ENCODE results near the gene MED15. TPM values are rescaled to one million over a fixed set of nuclear protein-coding genes. Genes with fewer than 3 reads are reported as not detected.

The MED15 gene
- total RNA-seq, 1 donor from 2014 or later = 84.5 TPM

DNA sequence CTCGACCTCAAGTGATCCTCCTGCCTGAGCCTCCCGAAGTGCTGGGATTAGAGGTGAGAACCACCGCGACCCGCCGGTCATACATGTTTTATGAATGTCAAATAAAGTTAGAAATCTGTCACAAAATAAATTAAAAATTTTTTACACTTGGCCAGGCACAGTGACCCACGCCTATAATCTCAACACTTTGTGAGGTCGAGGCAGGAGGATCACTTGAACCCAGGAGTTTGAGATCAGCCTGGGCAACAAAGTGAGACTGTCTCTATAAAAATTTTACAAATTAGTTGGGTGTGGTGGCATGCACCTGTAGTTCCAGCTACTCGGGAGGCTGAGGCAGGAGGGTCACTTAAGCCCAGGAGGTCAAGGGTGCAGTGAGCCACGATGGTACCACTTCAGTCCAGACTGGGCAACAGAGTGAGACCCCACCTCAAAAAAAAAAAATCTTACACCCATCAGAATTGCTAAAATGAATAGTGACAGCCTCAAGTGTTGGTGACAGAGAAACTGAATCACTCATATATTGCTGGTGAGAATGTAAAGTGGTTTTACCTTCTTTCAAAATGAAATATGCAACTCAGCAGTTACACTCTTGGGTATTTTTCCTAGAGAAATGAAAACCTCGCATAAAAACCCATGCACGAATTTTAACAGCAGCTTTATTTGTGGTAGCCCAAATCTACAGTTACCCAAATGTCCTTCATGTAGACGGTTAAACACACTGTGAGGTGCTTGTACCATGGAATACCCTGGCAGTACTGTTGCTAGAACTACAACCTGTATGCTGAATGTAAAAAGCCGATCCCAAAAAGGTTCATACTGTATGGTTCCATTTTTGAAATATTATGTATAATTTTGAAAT lies 55.4 kb downstream of the MED15 start:
- TF ChIP-seq, protein P1, sequence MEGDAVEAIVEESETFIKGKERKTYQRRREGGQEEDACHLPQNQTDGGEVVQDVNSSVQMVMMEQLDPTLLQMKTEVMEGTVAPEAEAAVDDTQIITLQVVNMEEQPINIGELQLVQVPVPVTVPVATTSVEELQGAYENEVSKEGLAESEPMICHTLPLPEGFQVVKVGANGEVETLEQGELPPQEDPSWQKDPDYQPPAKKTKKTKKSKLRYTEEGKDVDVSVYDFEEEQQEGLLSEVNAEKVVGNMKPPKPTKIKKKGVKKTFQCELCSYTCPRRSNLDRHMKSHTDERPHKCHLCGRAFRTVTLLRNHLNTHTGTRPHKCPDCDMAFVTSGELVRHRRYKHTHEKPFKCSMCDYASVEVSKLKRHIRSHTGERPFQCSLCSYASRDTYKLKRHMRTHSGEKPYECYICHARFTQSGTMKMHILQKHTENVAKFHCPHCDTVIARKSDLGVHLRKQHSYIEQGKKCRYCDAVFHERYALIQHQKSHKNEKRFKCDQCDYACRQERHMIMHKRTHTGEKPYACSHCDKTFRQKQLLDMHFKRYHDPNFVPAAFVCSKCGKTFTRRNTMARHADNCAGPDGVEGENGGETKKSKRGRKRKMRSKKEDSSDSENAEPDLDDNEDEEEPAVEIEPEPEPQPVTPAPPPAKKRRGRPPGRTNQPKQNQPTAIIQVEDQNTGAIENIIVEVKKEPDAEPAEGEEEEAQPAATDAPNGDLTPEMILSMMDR (conservative IDR thresholded peaks at IDR 0.05) = no peak
- Mint-ChIP-seq H3K9me3 (peaks cover 11% of the 10 kb centered on the region), H3K4me1 (peaks cover 4% of the 10 kb centered on the region), H3K36me3 (ENCODE audit: low read depth) (peaks cover 30% of the 10 kb centered on the region), H3K4me3 (no peak overlapping the region), H3K27me3 (ENCODE audit: low read depth) (no peaks in the 10 kb centered on the region), H3K27ac (ENCODE audit: unreplicated experiment) (no peak overlapping the region)
- no peak for DNase-seq (ENCODE audit: low read depth, low spot score)

DNA sequence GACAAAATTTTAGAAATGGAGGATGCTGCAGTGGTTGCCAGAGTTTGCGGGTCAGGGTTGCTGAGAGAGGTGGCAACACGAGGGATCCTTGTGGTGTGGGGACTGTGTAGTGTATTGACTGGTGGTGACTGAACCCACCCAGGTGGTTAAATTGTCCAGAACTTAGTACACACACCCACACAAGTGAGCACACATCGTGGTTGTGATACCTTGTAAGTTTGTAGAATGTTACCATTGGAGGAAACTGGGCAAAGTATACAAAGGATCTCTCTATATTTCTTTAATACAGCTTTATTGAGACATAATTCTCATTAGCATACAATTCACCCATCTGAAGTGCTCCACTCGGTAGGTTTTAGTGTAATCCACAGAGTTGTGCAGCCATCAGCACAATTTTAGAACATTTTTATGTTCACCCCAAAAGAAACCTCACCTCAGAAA lies 56.1 kb downstream of the MED15 start:
- Mint-ChIP-seq H3K27ac (ENCODE audit: unreplicated experiment) (no peak overlapping the region), H3K4me1 (peaks cover 4% of the 10 kb centered on the region), H3K36me3 (ENCODE audit: low read depth) (peaks cover 25% of the 10 kb centered on the region), H3K9me3 (peaks cover 11% of the 10 kb centered on the region), H3K4me3 (no peak overlapping the region), H3K27me3 (ENCODE audit: low read depth) (no peaks in the 10 kb centered on the region)
- DNase-seq (ENCODE audit: low read depth, low spot score) = no peak
- TF ChIP-seq, protein P1 (conservative IDR thresholded peaks at IDR 0.05) = no peak

DNA sequence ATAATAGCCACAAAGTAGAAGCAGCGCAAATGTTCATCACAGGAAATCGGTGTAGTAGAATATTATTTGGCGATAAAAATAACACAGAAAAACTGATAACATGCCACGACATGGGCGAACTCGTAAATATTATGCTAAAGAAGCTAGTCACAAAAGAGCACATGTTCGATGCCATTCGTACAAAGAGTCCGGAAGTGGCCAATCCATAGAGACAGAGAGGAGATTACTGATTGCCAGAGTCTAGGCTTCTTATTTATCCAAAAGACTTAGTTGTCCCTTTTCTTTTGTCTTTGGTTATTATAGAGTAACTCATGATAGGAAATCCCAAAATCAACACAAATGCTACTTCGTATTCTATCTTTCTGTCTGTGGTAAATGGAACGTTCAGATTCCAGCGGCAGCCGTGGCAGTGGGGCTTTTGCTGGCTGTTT lies 56.5 kb downstream of the MED15 start:
- Mint-ChIP-seq H3K27me3 (ENCODE audit: low read depth) (no peaks in the 10 kb centered on the region), H3K36me3 (ENCODE audit: low read depth) (peaks cover 20% of the 10 kb centered on the region), H3K4me1 (peaks cover 4% of the 10 kb centered on the region), H3K4me3 (no peak overlapping the region), H3K27ac (ENCODE audit: unreplicated experiment) (no peak overlapping the region), H3K9me3 (peaks cover 6% of the 10 kb centered on the region)
- no peak for DNase-seq (ENCODE audit: low read depth, low spot score)
- TF ChIP-seq, protein P1 (conservative IDR thresholded peaks at IDR 0.05) = no peak

DNA sequence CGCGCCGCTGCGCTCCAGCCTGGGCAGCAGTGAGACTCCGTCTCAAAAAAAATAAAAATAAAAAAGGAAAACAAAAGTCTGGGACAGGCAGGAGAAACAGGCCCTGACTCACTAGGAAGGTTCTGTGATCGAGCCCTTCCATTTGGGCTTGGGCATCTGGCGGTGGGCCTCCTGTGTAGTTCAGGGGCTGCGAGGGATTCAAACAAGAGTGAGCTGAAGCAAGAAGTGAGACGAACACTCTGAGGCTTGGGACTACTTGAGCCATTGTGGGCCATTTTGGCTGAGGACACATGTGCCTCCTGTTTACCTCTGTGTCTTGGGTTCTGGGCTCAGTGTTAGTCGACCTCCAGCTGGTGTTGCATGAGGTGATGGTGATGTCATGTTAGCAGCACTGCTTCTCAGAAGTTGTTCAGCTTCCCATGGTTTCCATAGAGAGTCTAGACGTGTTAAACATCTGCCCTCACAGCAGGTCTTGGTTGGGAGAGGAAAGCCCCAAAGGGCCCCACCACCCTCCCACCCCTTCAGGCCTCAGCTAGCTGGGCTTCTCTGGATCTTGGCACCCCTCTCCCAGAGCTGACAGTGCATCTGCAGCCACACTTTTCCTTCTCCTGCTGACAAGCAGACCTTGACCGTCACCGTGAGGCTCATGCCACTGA lies 57.8 kb downstream of the MED15 start:
- no peak overlapping the region for H3K27ac Mint-ChIP-seq (ENCODE audit: unreplicated experiment)

DNA sequence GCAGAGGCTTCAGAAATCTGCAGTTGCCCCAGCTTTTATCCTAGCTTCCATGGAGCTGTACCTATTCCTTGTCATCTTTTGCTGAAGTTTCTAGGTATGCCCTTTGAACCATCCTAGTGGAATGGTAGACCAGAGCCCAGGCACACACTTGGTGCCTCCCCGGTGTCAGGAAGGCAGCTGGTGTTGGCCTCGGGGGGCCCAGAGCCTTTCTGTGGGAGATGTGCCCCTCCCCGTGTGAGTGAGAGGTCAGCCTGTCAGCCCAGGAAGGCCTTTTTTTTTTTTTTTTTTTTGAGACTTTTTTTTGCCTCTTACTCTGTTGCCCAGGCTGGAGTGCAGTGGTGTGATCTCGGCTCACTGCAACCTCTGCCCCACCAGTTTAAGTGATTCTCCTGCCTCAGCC lies 58.4 kb downstream of the MED15 start:
- no peak overlapping the region for H3K27ac Mint-ChIP-seq (ENCODE audit: unreplicated experiment)
- peaks cover 10% of the 10 kb centered on the region for H3K36me3 Mint-ChIP-seq (ENCODE audit: low read depth)
- peaks cover 4% of the 10 kb centered on the region for H3K4me1 Mint-ChIP-seq

More for the DNA sequence above, 57.8 kb downstream of the MED15 start:
- H3K4me3 Mint-ChIP-seq = no peak overlapping the region
- no peak for DNase-seq (ENCODE audit: low read depth, low spot score)
- peaks cover 10% of the 10 kb centered on the region for H3K36me3 Mint-ChIP-seq (ENCODE audit: low read depth)
- H3K9me3 Mint-ChIP-seq = no peaks in the 10 kb centered on the region
- TF ChIP-seq, protein P1 (conservative IDR thresholded peaks at IDR 0.05) = no peak
- H3K4me1 Mint-ChIP-seq = peaks cover 4% of the 10 kb centered on the region
- no peaks in the 10 kb centered on the region for H3K27me3 Mint-ChIP-seq (ENCODE audit: low read depth)

More for the DNA sequence above, 58.4 kb downstream of the MED15 start:
- no peak for DNase-seq (ENCODE audit: low read depth, low spot score)
- H3K27me3 Mint-ChIP-seq (ENCODE audit: low read depth) = no peaks in the 10 kb centered on the region
- TF ChIP-seq, protein P1 (conservative IDR thresholded peaks at IDR 0.05) = no peak
- no peaks in the 10 kb centered on the region for H3K9me3 Mint-ChIP-seq
- H3K4me3 Mint-ChIP-seq = no peak overlapping the region
